Mucosa of rectum (tissue), 2 donors: ENCODE measurements around the gene PRG2.
"Not testable (repeated sequence)": the region's sequence is repeated elsewhere in the genome, so short reads cannot be mapped to it uniquely, and the experiment has no call there.

Source experiments
- H3K27ac ChIP-seq, 2 donors: one replicate each; pipeline ENCODE4 v1.7.0; 2013; ENCODE audit warnings: inconsistent platforms in 2 of 2, low read depth in 2 of 2, low read length in 2 of 2
- H3K27me3 ChIP-seq, 2 donors: one replicate each; pipeline ENCODE4 v1.7.0; 2013; ENCODE audit warnings: low read length in 2 of 2; ENCODE audit not compliant: control insufficient read depth in 2 of 2, insufficient read depth in 2 of 2
- H3K36me3 ChIP-seq, 2 donors: one replicate each; pipeline ENCODE4 v1.7.0; 2013; ENCODE audit warnings: low read length in 2 of 2; ENCODE audit not compliant: control insufficient read depth in 2 of 2, insufficient read depth in 2 of 2
- H3K4me1 ChIP-seq, 2 donors: one replicate each; pipeline ENCODE4 v1.7.0; 2013; ENCODE audit warnings: low read length in 2 of 2, mild to moderate bottlenecking in 1 of 2; ENCODE audit not compliant: control insufficient read depth in 2 of 2, insufficient read depth in 2 of 2
- H3K4me3 ChIP-seq, 2 donors: one replicate each; pipeline ENCODE4 v1.7.0; 2013; ENCODE audit warnings: low read length in 2 of 2
- H3K9ac ChIP-seq, 2 donors: one replicate each; pipeline ENCODE4 v1.7.0; 2013; ENCODE audit warnings: low read length in 2 of 2, low read depth in 1 of 2, mild to moderate bottlenecking in 1 of 2
- H3K9me3 ChIP-seq, 2 donors: one replicate each; pipeline ENCODE4 v1.7.0; 2013; ENCODE audit warnings: low read length in 2 of 2; ENCODE audit not compliant: control insufficient read depth in 2 of 2
- donor health status: healthy.
- donor health status: Normal muscosa, but diverticular disease.

The PRG2 gene

GRCh38 chr11:57370251-57370650, 20.2 kb downstream of the PRG2 start:
- H3K27ac ChIP-seq: no peak overlapping the region
- no peak overlapping the region for H3K9ac ChIP-seq
- no peaks in the 10 kb centered on the region for H3K4me1 ChIP-seq
- H3K4me3 ChIP-seq: no peak overlapping the region
- peaks cover 0 to 3% of the 10 kb centered on the region in 2 donors for H3K27me3 ChIP-seq
- no peaks in the 10 kb centered on the region for H3K9me3 ChIP-seq
- no peaks in the 10 kb centered on the region for H3K36me3 ChIP-seq

- Histone ChIP-seq H3K4me3 (no peak overlapping the region), H3K36me3 (no peaks in the 10 kb centered on the region), H3K27me3 (peaks cover 0 to 3% of the 10 kb centered on the region in 2 donors), H3K9ac (no peak overlapping the region), H3K4me1 (no peaks in the 10 kb centered on the region), H3K27ac (no peak overlapping the region), H3K9me3 (no peaks in the 10 kb centered on the region)
Observed at GRCh38 chr11:57368845-57369232, 21.6 kb downstream of the PRG2 start.

DNA sequence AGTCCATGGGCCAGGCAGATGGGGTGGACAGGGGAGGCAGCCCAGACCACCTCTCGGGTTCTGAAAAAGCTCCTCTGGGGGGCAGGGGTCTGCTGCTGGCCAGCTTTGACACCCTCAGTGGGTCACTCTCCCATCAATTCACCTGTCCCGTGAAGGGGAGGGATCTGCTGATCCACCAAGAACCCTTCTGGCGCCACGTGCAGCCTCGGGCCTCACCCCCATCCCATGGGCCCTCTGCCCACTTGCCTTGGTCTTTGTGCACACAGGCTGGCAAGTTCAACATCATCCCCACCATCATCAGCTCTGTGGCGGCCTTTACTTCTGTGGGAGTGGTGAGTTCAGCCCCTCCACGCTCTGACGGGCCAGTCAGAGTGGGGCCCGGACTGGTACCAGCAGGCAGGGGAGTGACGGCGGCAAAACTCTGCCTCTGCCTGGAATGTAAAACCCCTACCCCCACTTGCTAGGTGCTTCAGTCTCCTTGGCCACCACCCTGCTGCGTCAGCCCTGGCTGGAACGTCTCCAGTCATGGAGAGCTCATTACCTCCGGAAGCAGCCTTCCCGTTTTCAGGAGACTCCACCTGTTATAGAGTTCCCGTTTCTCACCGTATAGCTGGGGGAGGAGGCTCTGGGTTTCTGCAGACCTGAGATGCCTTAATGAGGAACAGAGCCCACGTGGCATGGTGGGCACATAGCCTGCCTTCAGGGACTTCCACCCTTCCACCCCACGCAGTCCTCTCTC, 22.2 kb downstream of the PRG2 start:
- Histone ChIP-seq H3K4me3 (no peak overlapping the region), H3K9ac (no peak overlapping the region), H3K27me3 (peaks cover 0 to 5% of the 10 kb centered on the region in 2 donors), H3K27ac (no peak overlapping the region), H3K4me1 (no peaks in the 10 kb centered on the region), H3K36me3 (no peaks in the 10 kb centered on the region), H3K9me3 (no peaks in the 10 kb centered on the region)

- Histone ChIP-seq H3K9ac (no peak overlapping the region), H3K4me1 (no peaks in the 10 kb centered on the region), H3K36me3 (no peaks in the 10 kb centered on the region), H3K27me3 (peaks cover 0 to 5% of the 10 kb centered on the region in 2 donors), H3K27ac (no peak overlapping the region), H3K9me3 (no peaks in the 10 kb centered on the region), H3K4me3 (no peak overlapping the region)
Observed at GRCh38 chr11:57364851-57365660, 25.4 kb downstream of the PRG2 start.

- Histone ChIP-seq H3K27ac (no peak overlapping the region), H3K9ac (no peak overlapping the region), H3K4me1 (no peaks in the 10 kb centered on the region), H3K27me3 (peaks cover 0 to 5% of the 10 kb centered on the region in 2 donors), H3K36me3 (no peaks in the 10 kb centered on the region), H3K4me3 (no peak overlapping the region), H3K9me3 (no peaks in the 10 kb centered on the region)
Observed at GRCh38 chr11:57363131-57364080, 27.0 kb downstream of the PRG2 start.

DNA sequence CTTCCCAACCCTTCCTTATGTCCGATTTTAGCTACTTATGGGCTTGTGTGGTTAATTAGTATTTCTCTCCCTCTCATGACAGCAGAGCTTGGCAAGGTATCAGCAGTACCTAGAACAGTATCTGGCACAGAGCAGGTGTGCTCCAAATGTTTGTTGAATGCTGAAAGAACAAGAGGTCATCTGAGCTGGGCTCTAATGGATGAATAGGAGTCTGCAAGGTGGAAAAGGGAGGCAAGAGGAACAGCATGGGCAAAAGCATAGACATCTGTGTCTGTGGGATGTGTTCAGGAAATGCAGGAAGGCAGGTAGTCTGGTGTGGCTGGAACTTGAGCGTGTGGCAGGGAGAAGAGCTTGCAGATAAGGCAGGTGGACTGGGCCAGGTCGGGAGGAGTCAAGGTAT, 28.5 kb downstream of the PRG2 start:
- no peaks in the 10 kb centered on the region for H3K36me3 ChIP-seq
- H3K27me3 ChIP-seq: peaks cover 0 to 5% of the 10 kb centered on the region in 2 donors

DNA sequence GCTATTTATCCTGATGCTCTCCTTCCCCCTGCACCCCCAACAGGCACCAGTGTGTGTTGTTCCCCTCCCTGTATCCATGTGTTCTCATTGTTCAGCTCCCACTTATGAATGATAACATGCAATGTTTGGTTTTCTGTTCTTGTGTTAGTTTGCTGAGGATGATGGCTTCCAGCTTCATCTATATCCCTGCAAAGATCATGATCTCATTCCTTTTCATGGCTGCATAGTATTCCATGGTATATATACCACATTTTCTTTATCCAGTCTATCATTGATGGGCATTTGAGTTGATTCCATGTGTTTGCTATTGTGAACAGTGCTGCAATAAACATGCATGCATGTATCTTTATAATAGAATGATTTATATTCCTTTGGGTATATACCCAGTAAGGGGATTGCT, 29.0 kb downstream of the PRG2 start:
- H3K9ac ChIP-seq, H3K27ac ChIP-seq, H3K4me1 ChIP-seq, H3K4me3 ChIP-seq, H3K9me3 ChIP-seq, H3K27me3 ChIP-seq, H3K36me3 ChIP-seq: not testable (repeated sequence)

More for the DNA sequence above, 28.5 kb downstream of the PRG2 start:
- H3K9ac ChIP-seq: no peak overlapping the region
- H3K4me1 ChIP-seq: no peaks in the 10 kb centered on the region
- H3K9me3 ChIP-seq: no peaks in the 10 kb centered on the region
- H3K4me3 ChIP-seq: no peak overlapping the region
- H3K27ac ChIP-seq: no peak overlapping the region

DNA sequence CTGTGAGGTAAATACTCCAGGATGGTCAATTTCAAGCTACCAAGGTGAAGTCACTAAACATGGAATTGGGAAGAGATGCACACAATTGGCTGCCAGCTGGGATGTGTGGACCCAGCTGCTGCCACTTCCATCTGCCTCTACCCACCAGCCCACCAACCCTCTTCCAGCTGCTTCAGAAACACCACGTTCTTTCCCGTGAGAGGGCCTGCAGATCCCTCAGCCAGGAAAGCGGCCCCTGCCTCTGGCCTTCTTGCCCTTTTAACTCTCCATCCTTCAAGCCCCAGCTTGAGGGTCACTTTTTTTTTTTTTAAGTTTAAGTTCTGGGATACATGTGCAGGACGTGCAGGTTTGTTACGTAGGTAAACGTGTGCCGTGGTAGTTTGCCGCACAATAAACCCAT, 29.5 kb downstream of the PRG2 start:
- H3K27me3 ChIP-seq: peaks cover 0 to 5% of the 10 kb centered on the region in 2 donors
- H3K27ac ChIP-seq: no peak overlapping the region
- H3K9me3 ChIP-seq: no peaks in the 10 kb centered on the region
- H3K4me1 ChIP-seq: no peaks in the 10 kb centered on the region
- H3K9ac ChIP-seq: no peak overlapping the region
- no peak overlapping the region for H3K4me3 ChIP-seq
- no peaks in the 10 kb centered on the region for H3K36me3 ChIP-seq

GRCh38 chr11:57359896-57360690, 30.4 kb downstream of the PRG2 start:
- peaks cover 0 to 2% of the 10 kb centered on the region in 2 donors for H3K27me3 ChIP-seq
- no peaks in the 10 kb centered on the region for H3K36me3 ChIP-seq
- no peak overlapping the region for H3K9ac ChIP-seq
- no peaks in the 10 kb centered on the region for H3K9me3 ChIP-seq
- no peak overlapping the region for H3K4me3 ChIP-seq
- no peaks in the 10 kb centered on the region for H3K4me1 ChIP-seq
- no peak overlapping the region for H3K27ac ChIP-seq
